ENCODE data around the gene RNF115.

- TF ChIP-seq CTCF (IDR thresholded peaks at IDR 0.05) (no peak), POLR2A (IDR thresholded peaks at IDR 0.05) (no peak)
Observed at GRCh38 chr1:145747398-145748247, 76.3 kb downstream of the RNF115 start.

Data from gastroesophageal sphincter (tissue), 3 donors.